Mesenchymal stem cell (in vitro differentiated cells and primary cell): ENCODE results near the gene TXNRD1.
"Not testable (repeated sequence)": the region's sequence is repeated elsewhere in the genome, so short reads cannot be mapped to it uniquely, and the experiment has no call there.

Experiments
- DNase-seq: peaks from one replicate; pipeline ENCODE4 v3.0.0-alpha.2; 2013
- H2AFZ ChIP-seq: one replicate; pipeline ENCODE4 v1.6.1; 2013; ENCODE audit warnings: low read depth, mild to moderate bottlenecking, control low read depth, inconsistent platforms, low read length, moderate library complexity
- H2AK5ac ChIP-seq: 2 replicates; pipeline ENCODE4 v1.6.1; 2013; ENCODE audit warnings: low read length, moderate library complexity, mild to moderate bottlenecking, inconsistent platforms; ENCODE audit not compliant: severe bottlenecking
- H2BK120ac ChIP-seq: one replicate; pipeline ENCODE4 v1.6.1; 2013; ENCODE audit warnings: low read depth, mild to moderate bottlenecking, inconsistent platforms, low read length, moderate library complexity
- H2BK12ac ChIP-seq, 2 experiments: one replicate each; pipeline ENCODE4 v1.6.1; 2013; ENCODE audit warnings: inconsistent platforms in 2 of 2, low read length in 2 of 2, mild to moderate bottlenecking in 2 of 2, moderate library complexity in 2 of 2, control low read depth in 1 of 2
- H2BK15ac ChIP-seq: one replicate; pipeline ENCODE4 v1.6.1; 2013; ENCODE audit warnings: mild to moderate bottlenecking, low read depth, inconsistent platforms; ENCODE audit not compliant: poor library complexity, severe bottlenecking
- H2BK5ac ChIP-seq: 2 replicates; pipeline ENCODE4 v1.6.1; 2013; ENCODE audit warnings: low read depth, mild to moderate bottlenecking, low read length, control low read depth, inconsistent platforms; ENCODE audit not compliant: poor library complexity, severe bottlenecking
- H3K14ac ChIP-seq, 2 experiments: one replicate each; pipeline ENCODE4 v1.6.1; 2013; ENCODE audit warnings: inconsistent platforms in 2 of 2, low read length in 2 of 2, control low read depth in 1 of 2, mild to moderate bottlenecking in 1 of 2, moderate library complexity in 1 of 2
- H3K18ac ChIP-seq, 2 experiments: one replicate each; pipeline ENCODE4 v1.6.1; 2013; ENCODE audit warnings: inconsistent platforms in 2 of 2, low read length in 2 of 2, control low read depth in 1 of 2, low read depth in 1 of 2, mild to moderate bottlenecking in 1 of 2
- H3K23ac ChIP-seq, 2 experiments: one replicate each; pipeline ENCODE4 v1.6.1; 2013; ENCODE audit warnings: inconsistent platforms in 2 of 2, low read length in 2 of 2, mild to moderate bottlenecking in 2 of 2, moderate library complexity in 2 of 2, control low read depth in 1 of 2
- H3K27ac ChIP-seq: 2 replicates; pipeline ENCODE4 v1.5.1; 2013; ENCODE audit warnings: mild to moderate bottlenecking, moderate library complexity, low read length, control low read depth, inconsistent platforms; ENCODE audit not compliant: poor library complexity, severe bottlenecking
- H3K27me3 ChIP-seq, 2 experiments: 2 replicates each; pipeline versions ENCODE4 v1.6.1 to v1.7.0; 2013; ENCODE audit warnings: low read length in 2 of 2, mild to moderate bottlenecking in 2 of 2, moderate library complexity in 2 of 2, control low read depth in 1 of 2, inconsistent platforms in 1 of 2; ENCODE audit not compliant: control insufficient read depth in 1 of 2, insufficient read depth in 1 of 2
- H3K36me3 ChIP-seq, 2 experiments: 2 replicates each; pipeline versions ENCODE4 v1.6.1 to v1.7.0; 2013; ENCODE audit warnings: low read length in 2 of 2, control low read depth in 1 of 2, inconsistent platforms in 1 of 2, low read depth in 1 of 2, mild to moderate bottlenecking in 1 of 2; ENCODE audit not compliant: insufficient read depth in 2 of 2, control insufficient read depth in 1 of 2
- H3K4ac ChIP-seq, 2 experiments: one replicate each; pipeline ENCODE4 v1.6.1; 2013; ENCODE audit warnings: inconsistent platforms in 2 of 2, low read length in 2 of 2, mild to moderate bottlenecking in 2 of 2, moderate library complexity in 2 of 2, control low read depth in 1 of 2, low read depth in 1 of 2
- H3K4me1 ChIP-seq: 2 replicates; pipeline ENCODE4 v1.6.1; 2013; ENCODE audit warnings: low read depth, low read length, control low read depth; ENCODE audit not compliant: control insufficient read depth, insufficient read depth
- H3K4me2 ChIP-seq: 2 replicates; pipeline ENCODE4 v1.6.1; 2013; ENCODE audit warnings: low read length, mild to moderate bottlenecking, inconsistent platforms; ENCODE audit not compliant: poor library complexity, severe bottlenecking
- H3K4me3 ChIP-seq, 2 experiments: 2 replicates each; pipeline versions ENCODE4 v1.5.1 to v1.7.0; 2013; ENCODE audit warnings: low read length in 2 of 2, mild to moderate bottlenecking in 2 of 2, control low read depth in 1 of 2, low read depth in 1 of 2; ENCODE audit not compliant: insufficient read depth in 1 of 2
- H3K79me1 ChIP-seq: replicated peaks from 2 replicates; pipeline ENCODE4 v1.6.1; 2013; ENCODE audit warnings: mild to moderate bottlenecking, control low read depth, low read length, inconsistent platforms; ENCODE audit not compliant: poor library complexity, severe bottlenecking
- H3K9ac ChIP-seq: 2 replicates; pipeline ENCODE4 v1.7.0; 2013; ENCODE audit warnings: mild to moderate bottlenecking, low read length, moderate library complexity
- H3K9me3 ChIP-seq: 2 replicates; pipeline ENCODE4 v1.7.0; 2013; ENCODE audit warnings: mild to moderate bottlenecking, low read length; ENCODE audit not compliant: control insufficient read depth
- H4K8ac ChIP-seq: one replicate; pipeline ENCODE4 v1.6.1; 2013; ENCODE audit warnings: inconsistent platforms, mild to moderate bottlenecking, low read length, moderate library complexity
- H4K91ac ChIP-seq: one replicate; pipeline ENCODE4 v1.6.1; 2013; ENCODE audit warnings: mild to moderate bottlenecking, low read length, inconsistent platforms
- WGBS: methylation state at CpG from one replicate; pipeline ENCODE4 v1.1.7; 2013; ENCODE audit warnings: mixed read lengths; 5-methylcytosine and 5-hydroxymethylcytosine counted together

Gene TXNRD1

DNA sequence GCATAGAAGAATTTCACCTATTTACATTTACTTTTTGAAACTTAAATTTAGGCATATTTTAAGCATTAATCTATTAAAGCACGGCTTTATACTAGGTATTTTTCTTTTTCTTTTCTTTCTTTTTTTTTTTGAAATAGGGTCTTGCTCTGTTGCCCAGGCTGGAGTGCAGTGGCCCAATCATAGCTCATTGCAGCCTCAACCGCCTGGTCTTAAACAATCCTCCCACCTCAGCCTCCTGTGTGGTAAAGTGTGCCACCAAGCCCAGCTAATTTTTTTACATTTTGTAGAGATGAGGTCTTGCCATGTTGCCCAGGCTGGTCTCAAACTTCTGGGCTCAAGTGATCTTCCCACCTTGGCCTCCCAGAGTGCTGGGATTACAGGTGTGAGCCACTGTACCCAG lies 2.9 kb downstream of the TXNRD1 start:
- H3K36me3 ChIP-seq, H2AK5ac ChIP-seq, H2AFZ ChIP-seq, H2BK5ac ChIP-seq, H3K4me3 ChIP-seq, H3K18ac ChIP-seq, H3K9me3 ChIP-seq, H3K14ac ChIP-seq, H3K23ac ChIP-seq, H3K79me1 ChIP-seq, H3K27me3 ChIP-seq, H4K91ac ChIP-seq, DNase-seq, H3K4me2 ChIP-seq, H2BK15ac ChIP-seq, H3K4ac ChIP-seq, H4K8ac ChIP-seq: not testable (repeated sequence)
- peak overlapping the region; percentile 34 for H2BK120ac ChIP-seq
- H3K4me1 ChIP-seq: peaks cover 13% of the 10 kb centered on the region
- H3K27ac ChIP-seq: peak overlapping the region; percentile 85
- H2BK12ac ChIP-seq: peak overlapping the region in 1 of 2 experiments; percentile 18
- WGBS: 88% methylated on average over 1 of the region's 2 CpGs
- peak overlapping the region; percentile 93 for H3K9ac ChIP-seq

- H4K91ac ChIP-seq: no peak overlapping the region
- H2AFZ ChIP-seq: no peak overlapping the region
- no peak overlapping the region for H2BK5ac ChIP-seq
- H3K23ac ChIP-seq: no peak overlapping the region
- no peak overlapping the region for H3K14ac ChIP-seq
- H3K4me3 ChIP-seq: peak overlapping the region in 1 of 2 experiments; percentile 57
- H3K9me3 ChIP-seq: no peaks in the 10 kb centered on the region
- DNase-seq: peak; percentile 64
- H3K79me1 ChIP-seq: peaks cover 5% of the 10 kb centered on the region
- H3K9ac ChIP-seq: peak overlapping the region; percentile 93
- H2AK5ac ChIP-seq: no peak overlapping the region
- peak overlapping the region; percentile 0 to 12 for H2BK12ac ChIP-seq
- H2BK120ac ChIP-seq: no peak overlapping the region
- peak overlapping the region; percentile 85 for H3K27ac ChIP-seq
- peak overlapping the region in 1 of 2 experiments; percentile 6 for H3K4ac ChIP-seq
- no peaks in the 10 kb centered on the region for H3K27me3 ChIP-seq
- no peak overlapping the region for H3K4me2 ChIP-seq
- no peak overlapping the region for H2BK15ac ChIP-seq
- peaks cover 14% of the 10 kb centered on the region for H3K4me1 ChIP-seq
- 14% methylated on average over 1 of the region's 1 CpG for WGBS
- H4K8ac ChIP-seq: no peak overlapping the region
- peak overlapping the region in 1 of 2 experiments; percentile 11 for H3K18ac ChIP-seq
- H3K36me3 ChIP-seq: no peaks in the 10 kb centered on the region
Measured at GRCh38 chr12:104218935-104219334, 3.4 kb downstream of the TXNRD1 start.

DNA sequence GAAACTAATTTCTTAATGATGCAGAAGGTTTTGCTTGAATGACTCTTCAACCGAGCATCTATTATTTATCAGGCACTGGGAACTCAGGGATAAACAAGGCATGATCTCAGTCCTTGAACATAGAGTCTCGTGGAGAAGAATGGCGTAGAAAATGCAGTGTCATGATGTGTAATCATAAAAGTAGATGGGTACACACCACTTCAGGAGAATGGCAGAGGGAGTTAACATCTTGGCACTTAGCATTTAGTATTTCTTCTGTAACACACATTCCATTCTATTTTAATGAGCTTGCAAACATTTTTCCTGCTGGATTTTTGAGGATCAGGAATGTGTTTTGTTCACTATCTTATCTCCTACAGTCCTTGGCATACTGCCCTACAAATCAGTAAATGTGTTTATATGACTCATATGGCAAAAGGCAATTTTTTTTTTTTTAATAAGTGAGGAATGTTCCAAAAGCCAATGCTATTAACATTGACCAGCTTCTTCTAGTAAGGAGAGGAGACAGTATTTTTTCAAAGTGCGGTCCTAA lies 3.8 kb downstream of the TXNRD1 start:
- Histone ChIP-seq H3K9ac (peak overlapping the region; percentile 93), H3K27me3 (no peaks in the 10 kb centered on the region), H3K79me1 (peaks cover 5% of the 10 kb centered on the region), H2BK15ac (no peak overlapping the region), H3K9me3 (no peaks in the 10 kb centered on the region), H2AFZ (no peak overlapping the region), H4K91ac (no peak overlapping the region), H3K4me2 (no peak overlapping the region), H3K18ac (no peak overlapping the region), H2BK120ac (no peak overlapping the region), H4K8ac (no peak overlapping the region), H3K36me3 (no peaks in the 10 kb centered on the region), H3K23ac (no peak overlapping the region), H2BK5ac (no peak overlapping the region), H3K14ac (no peak overlapping the region), H3K4me1 (peaks cover 14% of the 10 kb centered on the region), H2AK5ac (no peak overlapping the region), H2BK12ac (no peak overlapping the region), H3K4me3 (peak overlapping the region in 1 of 2 experiments; percentile 57), H3K27ac (peak overlapping the region; percentile 85), H3K4ac (no peak overlapping the region)
- 0% methylated on average over 2 of the region's 4 CpGs for WGBS
- DNase-seq: peak; percentile 98

DNA sequence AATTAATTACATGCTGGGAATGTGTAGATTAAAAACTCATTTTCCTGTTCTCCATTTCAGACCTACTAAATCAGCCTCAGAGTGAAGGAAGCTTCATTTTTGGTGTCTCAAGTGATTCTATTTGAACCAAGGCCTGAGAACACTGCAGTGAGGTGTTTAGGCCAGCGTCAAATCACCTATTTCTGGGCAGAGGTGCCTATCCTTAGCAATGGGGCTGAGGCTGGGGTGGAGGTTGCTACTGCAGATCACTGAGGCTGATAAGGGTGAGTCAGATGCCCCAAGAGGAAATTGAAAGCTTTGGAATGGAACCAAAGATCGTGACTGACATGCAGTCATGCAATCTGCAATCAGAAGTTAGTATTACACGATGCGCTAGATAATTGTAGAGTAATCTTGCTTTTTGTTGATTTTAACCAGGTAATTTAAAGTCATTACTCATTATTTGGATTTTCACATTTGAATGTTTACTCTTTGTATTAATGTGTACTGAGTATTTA lies 4.4 kb downstream of the TXNRD1 start:
- Histone ChIP-seq H3K79me1 (peaks cover 5% of the 10 kb centered on the region), H3K27ac (peak overlapping the region; percentile 85), H2AFZ (no peak overlapping the region), H2BK15ac (peak overlapping the region; percentile 39), H3K18ac (peak overlapping the region; percentile 60 to 98), H4K8ac (no peak overlapping the region), H2BK12ac (peak overlapping the region in 1 of 2 experiments; percentile 70), H2AK5ac (no peak overlapping the region), H3K14ac (no peak overlapping the region), H3K27me3 (no peaks in the 10 kb centered on the region), H3K9ac (peak overlapping the region; percentile 93), H3K23ac (no peak overlapping the region), H2BK5ac (no peak overlapping the region), H3K36me3 (no peaks in the 10 kb centered on the region), H4K91ac (peak overlapping the region; percentile 70), H2BK120ac (peak overlapping the region; percentile 39), H3K4me1 (peaks cover 14% of the 10 kb centered on the region), H3K4me2 (peak overlapping the region; percentile 10), H3K4ac (peak overlapping the region; percentile 55 to 94), H3K4me3 (peak overlapping the region in 1 of 2 experiments; percentile 57), H3K9me3 (no peaks in the 10 kb centered on the region)
- peak; percentile 92 for DNase-seq
- WGBS: 5% methylated on average over 2 of the region's 4 CpGs
